Measurements from ENCODE around the gene PPFIBP2.

The PPFIBP2 gene

DNA sequence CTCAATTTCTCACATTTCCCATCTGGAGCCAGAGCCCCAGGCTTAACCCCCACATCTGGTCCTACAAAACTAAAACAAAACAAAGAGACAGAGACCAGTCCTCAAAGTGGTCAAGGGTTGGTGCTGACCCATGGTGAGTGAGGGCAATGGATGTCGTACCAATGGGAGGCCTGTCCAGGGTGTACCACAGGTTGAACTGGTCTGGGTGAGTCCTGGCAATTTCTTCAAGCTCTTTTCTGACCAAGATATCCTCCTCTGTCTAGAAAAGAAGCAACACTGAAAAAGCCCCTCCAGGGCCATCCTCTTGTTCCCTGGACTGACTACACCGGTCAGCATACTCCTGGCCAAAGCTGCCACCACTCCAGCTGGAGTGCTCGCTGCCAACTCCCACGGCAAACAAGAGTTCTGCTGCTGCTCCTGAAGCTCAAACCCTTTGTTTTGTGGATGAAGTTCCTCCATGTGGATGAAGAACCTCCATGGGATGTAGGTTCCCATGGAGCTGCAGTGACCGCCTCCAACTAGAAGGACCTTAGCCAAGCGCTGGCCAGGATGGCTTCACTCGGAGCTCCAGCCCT lies 152.6 kb downstream of the PPFIBP2 start:
- no peak for DNase-seq (ENCODE audit: low read depth)

DNA sequence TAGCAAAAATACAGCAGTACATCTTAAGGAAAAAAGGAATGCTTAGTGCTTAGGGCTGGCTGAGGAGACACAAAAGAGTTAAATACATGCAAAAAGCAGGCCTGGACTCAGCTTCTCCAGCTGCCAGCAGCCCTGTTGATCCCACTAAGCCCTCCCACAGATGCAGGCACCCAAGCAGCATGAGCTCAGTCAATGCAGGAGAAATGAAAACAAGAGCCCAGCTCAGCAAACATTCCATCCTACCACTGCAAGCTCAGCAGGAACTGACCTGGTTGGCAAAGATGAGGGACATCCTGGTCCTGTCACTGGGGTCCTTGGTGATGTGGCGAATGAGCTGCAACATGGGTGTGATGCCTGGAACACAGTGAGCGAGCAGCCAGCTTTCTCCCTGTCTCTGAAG lies 153.7 kb downstream of the PPFIBP2 start:
- DNase-seq (ENCODE audit: low read depth): no peak

DNA sequence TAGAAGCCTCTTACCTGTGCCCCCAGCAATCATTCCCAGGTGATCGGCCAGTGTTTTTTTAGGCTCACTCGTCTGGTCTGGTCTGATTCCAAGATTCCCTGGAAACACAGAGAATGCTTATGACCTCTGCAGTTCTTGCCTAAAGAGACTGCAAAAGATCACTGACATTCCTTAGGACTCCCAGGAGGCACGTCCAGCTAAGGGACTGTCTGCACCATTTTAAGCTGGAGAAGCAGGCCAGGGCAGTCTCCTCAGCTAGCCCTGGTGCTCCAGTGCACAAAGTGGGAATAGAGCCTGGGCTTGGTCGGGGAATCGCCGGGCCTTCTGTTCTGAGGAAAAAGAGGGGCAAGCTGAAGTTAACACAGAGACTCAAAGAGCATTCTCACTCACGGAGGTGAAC lies 154.7 kb downstream of the PPFIBP2 start:
- DNase-seq (ENCODE audit: low read depth): no peak

DNA sequence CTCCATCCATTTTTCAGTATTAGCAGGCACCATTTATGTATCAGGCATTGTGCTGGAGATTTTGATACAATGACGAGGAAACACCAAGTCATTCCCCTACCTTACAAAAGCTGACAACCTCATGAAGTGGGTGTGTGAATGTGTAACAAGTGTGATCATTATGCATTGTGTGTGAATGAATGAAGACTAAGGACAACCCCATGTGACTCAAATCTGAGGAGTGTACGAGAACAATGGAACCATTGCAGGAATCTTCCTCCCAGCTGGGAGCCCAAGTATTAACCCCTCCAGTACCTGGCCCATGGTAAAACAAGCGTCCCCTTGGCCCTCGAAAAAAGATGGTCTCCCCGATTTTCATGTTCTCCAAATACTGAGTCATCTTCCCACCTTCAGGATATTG lies 155.1 kb downstream of the PPFIBP2 start:
- no peak for DNase-seq (ENCODE audit: low read depth)

DNA sequence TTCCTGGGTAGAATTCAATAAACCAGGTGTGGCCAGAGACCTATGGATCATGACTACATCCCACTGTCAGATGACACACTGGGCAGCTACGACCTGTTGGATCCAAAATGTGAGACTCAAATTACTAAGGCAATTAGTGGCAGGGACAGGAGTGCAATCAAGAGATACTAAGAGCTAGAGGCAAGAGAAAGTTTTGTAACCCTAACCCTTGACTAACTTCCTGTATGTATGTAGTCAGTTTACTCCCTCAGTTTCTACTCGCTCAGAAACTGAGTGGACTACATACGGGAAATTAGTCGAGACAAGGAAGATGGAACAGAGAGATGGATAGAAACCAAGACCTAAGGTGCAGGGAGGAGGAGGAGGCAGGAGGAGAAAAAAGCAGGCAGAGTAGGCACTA lies 156.8 kb downstream of the PPFIBP2 start:
- no peak for DNase-seq (ENCODE audit: low read depth)

DNA sequence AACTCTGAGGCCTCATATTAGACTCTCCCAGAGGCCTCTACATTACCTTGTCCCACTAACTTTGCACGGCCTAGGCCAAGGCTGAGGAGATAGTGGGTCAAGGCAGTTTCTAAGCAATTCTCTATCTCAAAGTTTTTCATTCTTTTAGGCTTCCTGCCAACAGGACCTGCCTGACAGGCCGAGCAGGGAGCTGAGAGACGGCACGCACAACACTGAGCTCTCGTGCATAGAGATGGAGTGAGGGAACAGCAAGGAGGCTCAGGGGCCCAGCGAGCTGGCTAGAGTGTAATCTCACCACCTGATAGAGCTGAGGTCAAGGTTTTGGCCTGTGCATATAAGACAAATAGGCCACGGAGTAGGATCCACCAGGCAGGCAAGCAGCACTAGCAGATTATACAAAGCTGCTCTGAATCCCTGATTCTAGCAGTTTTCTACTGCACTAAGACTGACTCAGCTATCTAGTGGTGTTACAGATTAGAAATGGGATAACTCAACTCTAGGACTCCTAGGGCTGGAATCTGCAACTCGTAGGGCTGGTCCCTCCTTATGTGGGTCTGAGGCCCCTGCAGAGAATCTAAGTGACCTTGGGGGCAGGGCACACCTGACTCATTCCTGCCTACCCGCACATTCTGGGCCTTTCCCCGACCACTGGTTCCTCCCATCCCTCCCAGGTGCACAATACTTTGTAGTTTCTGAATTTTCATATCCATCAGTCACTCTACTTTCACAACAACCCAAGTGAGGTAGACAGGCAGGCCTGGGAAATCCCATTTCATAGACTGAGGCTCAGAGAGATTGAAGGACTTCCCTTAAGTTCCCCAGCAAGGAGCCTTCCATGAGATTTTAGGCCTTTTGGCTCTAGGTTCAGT lies 157.8 kb downstream of the PPFIBP2 start:
- no peak for DNase-seq (ENCODE audit: low read depth)

DNA sequence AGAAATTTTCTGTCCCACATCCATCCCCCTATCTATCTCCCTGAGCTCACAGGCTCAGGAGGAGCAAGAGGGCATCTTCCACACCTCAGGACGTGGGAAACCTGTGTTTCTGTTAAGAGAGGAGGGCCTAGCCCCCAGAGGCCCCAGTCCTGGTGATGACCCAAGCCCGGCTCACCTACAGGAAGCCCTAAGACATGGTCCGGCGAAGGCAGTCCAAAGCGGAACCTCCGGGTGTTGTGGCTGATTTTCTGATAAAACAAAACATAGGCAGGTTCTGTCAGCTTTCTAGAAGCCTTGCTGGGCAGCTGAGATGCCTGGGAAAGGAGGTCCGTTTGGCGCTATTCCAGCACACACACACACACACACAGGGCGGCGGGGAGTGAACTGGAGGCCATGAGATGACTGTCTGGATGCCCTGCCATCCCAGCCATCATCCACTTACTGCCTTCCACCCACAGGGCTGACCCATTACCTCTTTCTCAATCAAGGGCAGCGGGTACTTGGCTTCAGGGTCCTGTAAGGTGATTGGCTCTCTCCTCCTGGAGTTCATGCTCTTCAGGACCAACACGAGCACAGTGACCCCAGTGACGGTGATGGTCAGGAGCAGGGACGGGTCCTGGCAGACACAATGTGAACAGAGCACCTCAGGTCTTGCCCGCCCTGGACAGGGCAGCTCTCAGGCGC lies 158.6 kb downstream of the PPFIBP2 start:
- DNase-seq (ENCODE audit: low read depth): no peak

DNA sequence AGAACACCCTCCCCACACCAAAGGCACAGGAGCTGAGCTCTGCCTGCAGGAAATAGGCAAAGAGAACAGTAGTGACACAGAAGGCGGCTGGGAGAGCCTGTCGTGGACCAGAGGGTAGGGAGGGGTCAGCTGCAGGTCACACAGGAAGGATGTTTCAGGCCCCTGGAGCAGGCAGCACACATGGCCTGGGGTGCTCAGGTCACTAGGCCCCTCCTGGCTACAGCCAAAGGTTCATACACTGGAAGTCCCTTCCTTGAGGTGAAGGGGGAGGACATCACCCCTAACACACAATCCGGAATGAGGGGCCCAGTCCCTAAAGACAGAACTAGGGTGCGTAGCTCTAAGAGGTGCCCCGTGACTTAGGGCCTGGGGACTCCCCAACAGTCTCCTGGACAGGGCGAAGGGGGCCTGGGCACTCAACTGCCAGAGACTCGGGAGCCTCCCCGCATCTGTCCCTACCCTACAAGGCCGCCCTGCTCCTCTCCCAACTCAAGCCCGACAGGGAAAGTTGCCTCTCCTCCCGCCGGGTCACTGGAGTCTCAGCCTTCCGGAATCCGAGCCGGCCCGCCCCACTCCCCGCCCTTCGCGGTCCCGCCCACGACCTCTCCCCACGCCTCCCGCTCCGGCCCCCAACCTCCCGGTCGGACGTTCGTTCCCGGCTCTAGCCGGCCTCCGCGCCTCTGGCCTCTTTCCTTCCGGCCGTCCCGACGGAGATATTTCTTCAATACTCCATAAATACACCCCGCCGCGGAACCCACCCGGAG lies 159.3 kb downstream of the PPFIBP2 start, which contains the start of gene CYB5R2:
Gene CYB5R2 (minus strand): TSS at position 541 of the 764 bp plus-strand sequence. CDS start 675 bp downstream, outside the sequence.
- no peak for DNase-seq (ENCODE audit: low read depth)

DNA sequence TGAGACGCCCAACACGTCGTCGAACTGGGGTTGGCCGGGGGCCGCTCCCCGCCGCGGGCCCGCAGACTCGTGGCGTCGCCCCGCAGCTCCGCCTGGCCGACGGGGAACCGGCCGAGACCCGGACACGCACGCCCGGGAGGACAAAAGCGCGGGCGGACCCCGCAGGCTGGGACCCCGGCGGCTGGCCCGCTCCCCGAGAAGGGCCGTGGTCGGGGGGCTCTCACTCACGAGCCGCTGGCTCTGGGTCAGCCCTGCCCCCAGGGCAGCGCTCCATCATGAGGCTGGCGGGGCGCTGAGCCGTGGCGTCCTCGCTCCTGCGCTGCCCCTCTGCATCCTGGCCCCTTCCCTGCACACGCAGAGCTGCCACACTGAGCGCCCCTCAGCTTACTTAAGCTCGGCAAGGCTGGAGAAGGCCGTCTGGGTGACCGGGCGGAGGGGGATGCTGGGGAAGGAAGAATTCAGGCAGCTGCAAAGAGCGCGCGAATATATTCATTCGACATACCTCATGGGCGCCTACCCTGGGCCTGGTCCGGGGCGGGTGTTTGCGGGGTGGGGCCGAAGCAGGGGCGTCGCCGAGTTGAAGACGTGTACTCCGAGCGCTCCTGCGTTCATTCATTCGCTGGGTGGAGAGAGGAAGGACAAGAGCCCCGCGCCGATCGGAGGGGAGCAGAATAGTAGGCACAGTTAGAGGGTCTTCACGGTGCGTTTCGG lies 160.1 kb downstream of the PPFIBP2 start:
- no peak for DNase-seq (ENCODE audit: low read depth)

DNA sequence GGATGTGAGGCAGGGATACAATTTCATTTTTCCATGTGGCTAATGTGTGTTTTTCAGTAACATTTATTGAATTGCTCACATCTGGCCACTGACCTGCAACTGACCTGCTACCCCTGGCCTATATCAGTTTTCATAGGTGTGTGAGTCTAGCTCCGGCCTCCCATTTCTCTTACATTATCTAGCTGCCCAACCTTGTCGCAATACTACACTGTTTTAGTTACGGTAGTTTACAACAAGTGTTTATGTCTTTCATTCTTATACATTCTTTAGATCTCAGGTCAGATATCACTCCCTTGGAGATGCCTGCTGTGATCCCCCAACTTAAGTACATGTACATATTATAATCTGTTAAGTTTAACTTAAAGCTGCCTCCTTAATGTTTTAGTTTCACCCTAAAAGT lies 161.8 kb downstream of the PPFIBP2 start:
- no peak for DNase-seq (ENCODE audit: low read depth)

DNA sequence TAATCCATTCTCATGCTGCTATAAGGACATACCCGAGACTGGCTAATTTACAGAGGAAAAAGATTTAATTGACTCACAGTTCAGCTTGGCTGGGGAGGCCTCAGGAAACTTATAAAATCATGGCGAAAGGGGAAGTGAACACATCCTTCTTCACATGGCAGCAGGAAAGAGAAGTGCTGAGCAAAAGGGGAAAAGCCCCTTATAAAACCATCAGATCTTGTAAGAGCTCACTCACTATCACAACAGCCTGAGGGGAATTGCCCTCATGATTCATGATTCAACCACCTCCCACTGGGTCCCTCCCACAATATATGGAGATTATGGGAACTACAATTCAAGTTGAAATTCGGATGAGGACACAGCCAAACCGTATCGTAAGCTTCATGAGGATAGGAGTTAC lies 163.3 kb downstream of the PPFIBP2 start:
- no peak for DNase-seq (ENCODE audit: low read depth)

DNA sequence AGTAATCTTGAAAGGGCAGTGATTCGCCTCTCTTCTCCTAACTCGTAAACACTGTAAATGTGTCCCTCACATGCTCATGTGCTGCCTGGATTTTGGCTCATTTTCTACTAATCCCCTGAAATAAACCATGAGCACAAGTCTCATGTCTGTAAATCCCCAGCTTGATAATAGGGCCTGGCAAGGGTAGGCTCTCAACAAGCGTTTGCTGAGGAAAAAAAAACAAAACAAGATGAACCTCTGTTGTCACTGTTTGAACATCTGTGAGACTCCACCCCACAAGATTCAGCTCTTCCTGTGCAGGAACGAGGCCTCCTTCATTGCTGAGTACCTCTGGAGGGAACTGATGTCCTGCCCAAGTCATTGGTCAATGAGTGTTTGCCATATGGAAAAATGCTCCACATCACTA lies 164.0 kb downstream of the PPFIBP2 start:
- no peak for DNase-seq (ENCODE audit: low read depth)

DNA sequence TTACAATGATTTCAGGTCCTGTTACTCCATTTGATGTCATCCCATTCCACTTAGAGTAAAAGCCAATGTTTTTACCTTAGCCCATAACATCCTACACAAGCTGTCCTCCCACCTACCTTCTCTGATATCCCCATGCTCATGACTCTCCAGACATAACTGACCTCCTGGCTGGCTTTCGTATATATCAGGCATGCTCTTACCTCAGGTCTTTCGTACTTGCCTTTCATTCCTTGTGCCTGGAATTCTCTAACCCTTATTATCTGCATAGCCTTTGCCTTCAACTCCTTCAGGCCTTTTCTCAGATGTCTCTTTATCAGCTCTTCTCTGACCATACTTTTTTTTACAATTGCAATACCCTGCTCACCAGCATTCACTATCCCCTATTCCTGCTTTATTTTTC lies 169.8 kb downstream of the PPFIBP2 start:
- no peak for DNase-seq (ENCODE audit: low read depth)

DNA sequence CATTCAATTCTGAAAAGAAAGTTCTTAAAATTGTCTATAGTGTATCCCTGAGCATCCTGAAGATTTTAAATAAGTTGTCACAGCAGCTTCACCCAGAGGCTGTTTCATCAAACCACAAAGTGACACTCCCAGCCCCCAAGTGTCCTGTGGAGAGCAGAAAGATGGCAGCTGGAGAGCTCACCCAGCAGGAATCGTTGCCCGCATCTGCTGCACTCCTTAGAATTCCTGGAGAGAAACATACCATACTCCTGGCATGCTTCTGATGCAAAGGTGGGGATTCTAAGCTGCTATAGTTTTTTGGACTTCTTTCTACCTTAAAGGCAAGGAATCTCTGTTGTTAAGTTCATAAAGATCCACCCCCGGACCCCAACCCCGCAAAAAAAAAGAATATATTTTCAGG lies 173.0 kb downstream of the PPFIBP2 start:
- DNase-seq (ENCODE audit: low read depth): no peak

DNA sequence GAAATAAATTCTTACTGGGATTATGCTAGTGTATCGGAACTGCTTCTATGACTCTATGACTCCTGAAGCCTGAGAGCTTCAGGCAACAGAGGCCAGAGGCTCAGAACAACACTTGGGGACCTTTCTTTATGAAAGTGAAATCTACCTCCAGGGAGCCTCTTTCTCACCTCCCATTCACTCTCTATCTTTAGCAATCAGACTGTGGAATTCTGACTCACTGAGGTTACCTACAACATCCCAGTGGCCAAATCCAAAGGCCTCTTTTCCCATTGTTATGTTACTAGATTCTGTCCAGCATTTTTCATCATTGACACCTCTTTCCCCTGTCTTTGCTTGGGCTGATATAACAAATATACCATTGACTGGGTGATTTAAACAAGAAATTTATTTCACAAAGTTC lies 173.6 kb downstream of the PPFIBP2 start:
- DNase-seq (ENCODE audit: low read depth): no peak

DNA sequence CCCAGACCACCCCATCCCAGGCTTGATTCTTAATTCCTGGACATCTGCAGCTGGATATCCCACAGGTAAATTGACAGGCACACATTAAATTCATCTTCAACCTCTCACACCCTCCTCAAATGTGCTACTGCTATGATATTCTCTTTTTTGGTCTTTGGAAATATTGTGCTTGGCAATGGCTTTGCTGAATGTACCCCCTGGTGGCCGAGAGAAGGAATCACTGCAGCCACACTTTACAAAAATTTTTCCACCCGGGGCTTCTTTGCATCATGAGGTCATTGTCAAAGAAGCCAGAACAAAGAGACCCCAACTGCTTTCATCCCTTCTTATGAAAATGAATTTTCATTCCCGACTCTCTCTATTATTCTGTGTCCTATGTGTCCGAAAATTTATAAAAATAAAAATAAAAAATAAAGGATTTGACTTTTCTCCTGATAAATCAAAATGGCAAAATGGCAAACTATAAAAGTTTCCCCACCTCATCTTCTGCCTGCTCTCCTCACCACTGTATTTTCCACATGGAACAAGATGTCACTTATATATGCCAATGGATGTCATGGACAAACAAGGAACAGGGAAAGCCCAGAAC lies 174.5 kb downstream of the PPFIBP2 start:
- DNase-seq (ENCODE audit: low read depth): no peak

DNA sequence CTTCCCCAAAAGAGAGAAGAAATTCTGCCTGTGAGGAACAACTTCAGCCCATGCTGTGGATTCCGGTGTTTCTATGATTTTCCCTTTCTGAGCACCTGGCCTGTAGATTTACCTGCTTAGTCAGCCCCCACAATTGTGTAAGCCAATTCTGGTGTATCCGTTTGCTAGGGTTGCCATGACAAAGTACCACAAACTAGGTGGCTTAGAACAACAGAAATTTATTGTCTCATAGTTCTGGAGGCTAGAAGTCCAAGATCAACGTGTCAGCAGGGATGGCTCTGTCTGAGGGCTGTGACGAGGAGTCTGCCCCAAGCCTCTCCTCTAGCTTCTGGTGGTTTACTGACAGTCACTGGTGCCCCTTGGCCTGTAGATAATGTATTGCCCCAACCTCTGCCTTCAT lies 175.4 kb downstream of the PPFIBP2 start:
- no peak for DNase-seq (ENCODE audit: low read depth)

DNA sequence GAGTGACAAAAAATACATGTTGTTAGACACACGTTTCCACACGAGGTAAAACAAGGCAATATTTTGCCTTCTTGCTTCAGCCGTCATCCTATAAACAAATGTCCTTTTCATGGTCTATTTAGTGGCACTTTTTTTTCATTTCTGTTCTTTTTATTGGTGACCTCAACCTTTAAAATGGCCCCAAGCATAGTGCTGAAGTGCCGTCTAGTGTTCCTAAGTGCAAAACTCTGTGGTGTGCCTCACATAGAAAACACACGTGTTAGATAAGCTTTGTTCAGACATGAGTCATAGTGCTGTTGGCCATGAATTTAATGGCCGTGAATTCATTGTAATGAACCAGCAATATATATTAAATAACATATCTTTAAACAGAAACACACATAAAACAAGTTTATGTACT lies 176.8 kb downstream of the PPFIBP2 start:
- no peak for DNase-seq (ENCODE audit: low read depth)

DNA sequence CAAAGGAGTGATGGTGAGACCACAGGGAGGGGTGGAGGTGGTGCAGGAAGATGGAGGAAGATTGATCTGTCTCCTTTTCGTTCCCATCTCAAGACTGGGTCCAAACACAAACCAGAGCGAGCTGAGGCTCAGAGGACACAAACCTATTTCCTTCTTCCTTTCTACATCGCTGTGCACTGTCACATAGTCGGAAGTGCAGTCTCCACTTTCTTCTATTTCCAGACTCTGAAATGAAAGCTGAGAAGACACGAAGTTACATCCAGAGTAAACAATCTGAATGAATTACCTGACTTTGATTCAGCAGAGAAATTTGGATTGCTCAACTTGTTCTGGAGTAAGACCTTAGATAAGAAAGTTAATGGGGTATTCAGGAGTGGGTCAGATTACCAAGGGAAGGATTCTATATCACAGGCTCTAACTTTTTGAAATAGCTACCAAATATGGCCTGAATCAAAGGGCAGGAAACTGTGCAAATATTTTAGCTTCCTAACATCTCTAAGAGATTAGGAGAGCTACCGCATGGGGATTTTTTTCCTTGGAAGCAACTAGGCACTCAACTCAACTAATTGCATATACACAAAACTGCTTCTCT lies 178.1 kb downstream of the PPFIBP2 start:
- DNase-seq (ENCODE audit: low read depth): no peak

DNA sequence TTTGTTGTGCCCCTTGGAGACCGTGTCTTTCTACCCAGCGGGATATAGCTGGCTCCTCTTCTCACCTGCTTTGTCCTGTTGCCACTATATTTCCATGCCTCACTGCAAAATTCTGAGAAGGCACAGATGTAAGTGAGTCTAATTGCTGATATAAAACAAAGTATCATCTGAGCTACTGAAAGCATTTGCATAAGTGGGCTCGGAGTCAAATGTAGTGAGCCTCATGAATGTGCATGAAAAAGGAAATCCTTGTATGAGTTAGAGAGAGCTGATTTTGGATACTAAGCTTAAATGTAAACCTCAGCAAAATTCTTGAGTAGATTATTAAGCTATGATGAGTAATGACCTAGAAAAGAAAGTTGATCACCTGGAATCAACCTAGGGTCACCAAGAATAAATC lies 178.6 kb downstream of the PPFIBP2 start:
- no peak for DNase-seq (ENCODE audit: low read depth)

DNA sequence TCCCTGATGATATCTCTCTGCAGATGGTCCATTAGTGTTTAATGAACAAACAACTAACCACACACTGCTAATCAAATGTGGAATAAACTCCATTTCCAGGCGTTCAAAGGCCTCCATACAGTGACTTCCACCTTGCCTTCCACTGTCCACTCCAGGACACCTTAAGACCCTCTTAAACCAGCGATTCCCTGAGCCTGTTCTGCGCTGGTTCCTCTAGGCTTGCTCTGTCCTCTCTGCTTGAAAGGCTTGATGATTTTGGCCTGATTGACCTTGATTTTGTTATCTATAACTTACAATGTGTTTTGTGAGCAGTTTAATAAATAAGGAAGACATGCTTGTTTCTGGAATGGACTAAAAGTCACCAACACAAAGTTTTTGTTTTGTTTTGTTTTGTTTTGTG lies 180.4 kb downstream of the PPFIBP2 start:
- DNase-seq (ENCODE audit: low read depth): no peak
